ENCODE results near the gene BRAP. TPM values are rescaled to one million over a fixed set of nuclear protein-coding genes. Genes with fewer than 3 reads are reported as not detected.
"Not testable (repeated sequence)": the region's sequence is repeated elsewhere in the genome, so short reads cannot be mapped to it uniquely, and the experiment has no call there.

Gene BRAP
- total RNA-seq, 1 donor from 2014 or later: 19.7 TPM

DNA sequence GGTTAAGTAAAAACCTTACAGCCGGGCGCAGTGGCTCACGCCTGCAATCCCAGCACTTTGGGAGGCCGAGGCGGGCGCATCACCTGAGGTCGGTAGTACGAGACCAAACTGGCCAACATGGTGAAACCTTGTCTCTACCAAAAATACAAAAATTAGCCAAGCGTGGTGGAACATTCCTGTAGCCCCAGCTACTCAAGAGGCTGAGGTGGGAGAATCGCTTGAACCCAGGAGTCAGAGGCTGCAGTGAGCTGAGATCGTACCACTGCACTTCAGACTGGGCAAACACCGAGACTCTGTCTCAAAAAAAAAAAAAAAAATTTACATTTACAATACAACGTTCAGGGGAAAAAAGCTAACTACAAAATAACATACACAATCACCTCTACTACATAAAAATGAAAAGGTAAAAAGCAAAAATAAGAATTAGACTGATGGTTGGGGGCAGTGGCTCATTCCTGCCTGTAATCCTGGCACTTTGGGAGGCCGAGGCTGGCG, 90.4 kb downstream of the BRAP start:
- intact Hi-C loops (cut with DNase I); DNase-seq (ENCODE audit: low spot score); ATAC-seq: not testable (repeated sequence)

Other genes starting within 250 kb of the BRAP start
- gene ATXN2, start 86.6 kb downstream of the BRAP start, total RNA-seq: 105 TPM
- gene ACAD10, start 97 bp upstream of the BRAP start, total RNA-seq: 26.3 TPM
- 75.3 TPM for gene ALDH2, start 81.0 kb upstream of the BRAP start, total RNA-seq
- 50.5 TPM for gene MAPKAPK5, start 156.3 kb upstream of the BRAP start, total RNA-seq